ENCODE results near the gene CEMP1.
A peak's percentile ranks its signal among the peaks of the same experiment; 100 is the strongest.

CEMP1 gene

DNA sequence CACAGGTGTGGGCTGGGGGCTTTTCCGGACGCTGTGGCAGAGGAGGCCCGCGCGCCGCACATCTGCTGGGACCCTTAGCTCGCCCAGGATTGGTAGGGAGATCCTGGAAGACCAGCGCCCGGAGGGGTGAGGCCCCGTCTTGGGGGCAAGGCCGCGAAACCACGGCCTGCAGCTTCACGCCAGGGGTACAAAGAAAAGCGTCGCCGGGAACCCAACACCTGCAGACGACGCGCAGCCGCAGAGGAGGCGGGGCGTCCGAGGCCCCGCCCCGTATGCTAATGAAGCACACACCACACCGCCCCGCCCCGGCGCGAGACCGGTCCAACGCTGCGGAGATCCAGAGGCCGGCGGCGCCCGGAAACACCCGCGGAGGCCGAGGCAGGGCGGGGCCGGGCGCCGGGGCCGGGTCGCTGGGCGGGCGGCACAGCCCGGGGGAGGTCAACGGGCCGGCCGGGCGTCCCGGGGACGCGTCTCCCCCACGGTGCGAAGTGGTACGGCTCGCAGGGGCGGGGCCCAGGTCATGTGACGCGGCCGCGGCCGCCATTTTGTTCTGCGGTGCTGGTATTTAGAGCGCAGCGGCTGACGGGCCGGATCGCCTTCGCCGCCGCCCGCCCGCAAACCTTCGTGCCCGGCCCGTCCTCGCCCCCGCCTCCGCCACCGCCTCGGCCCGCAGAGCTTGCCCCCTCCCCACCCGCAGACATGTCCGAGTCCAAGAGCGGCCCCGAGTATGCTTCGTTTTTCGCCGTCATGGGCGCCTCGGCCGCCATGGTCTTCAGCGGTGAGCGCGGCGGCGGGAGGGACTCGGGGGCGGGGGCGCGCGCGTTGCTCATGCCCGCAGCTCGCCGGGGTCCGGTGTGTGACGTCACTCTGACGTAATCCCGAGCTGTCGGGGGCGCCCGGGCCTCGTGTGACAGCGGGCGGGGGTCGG lies 17.5 kb downstream of the CEMP1 start, which contains the start of gene ATP6V0C:
TSS of gene ATP6V0C (plus strand) at position 548 of the 928 bp plus-strand sequence. CDS start at position 700, 152 bp downstream.
- peak within 1 kb of the TSS; percentile 41 for H3K27ac ChIP-seq (ENCODE audit: low read length, poor library complexity, severe bottlenecking)

DNA sequence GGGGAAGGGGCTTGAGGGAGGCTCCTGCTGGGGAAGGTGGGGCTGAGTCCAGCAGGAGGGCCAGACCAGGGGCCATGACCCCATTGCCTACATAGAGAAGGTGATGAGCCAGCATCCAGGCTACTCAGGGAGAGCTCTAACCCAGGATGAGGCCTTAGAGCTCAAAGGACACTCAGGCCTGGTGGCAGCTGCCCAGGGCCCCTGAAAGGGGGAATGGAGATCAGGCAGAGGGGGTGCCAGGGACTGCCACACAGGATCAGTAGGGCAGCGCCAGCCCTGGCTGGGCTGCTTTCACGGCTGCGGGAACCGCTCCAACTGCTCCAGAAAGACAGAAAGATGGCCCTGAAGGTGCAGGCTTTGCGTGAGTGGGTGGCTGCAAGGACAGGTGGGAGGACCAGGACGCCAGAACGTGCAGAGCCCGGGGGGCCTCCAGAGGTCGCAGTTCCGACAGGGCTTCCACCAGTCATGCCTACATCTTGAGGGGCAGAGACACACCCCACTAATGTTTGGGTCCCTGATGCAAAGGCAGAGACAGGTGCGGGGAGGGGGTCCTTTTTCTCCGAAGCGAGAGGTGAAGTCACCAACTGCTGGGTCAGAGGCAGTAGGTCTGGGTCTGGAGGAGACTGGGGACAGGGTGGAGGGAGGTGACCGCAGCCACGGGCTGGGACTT lies 18.3 kb downstream of the CEMP1 start:
- H3K23ac ChIP-seq (ENCODE audit: low read length in 2 of 2), result no peak overlapping the region
- H4K8ac ChIP-seq (ENCODE audit: low read length), result peak overlapping the region; percentile 20
- no peaks in the 10 kb centered on the region for H3K27me3 ChIP-seq (ENCODE audit: control insufficient read depth in 1 of 2, insufficient read depth in 1 of 2, low read length in 2 of 2)
- peak overlapping the region; percentile 6 for H3K27ac ChIP-seq (ENCODE audit: low read length, poor library complexity, severe bottlenecking)
- peak overlapping the region; percentile 46 to 47 for H2BK12ac ChIP-seq (ENCODE audit: low read length in 2 of 2)
- peaks cover 57% of the 10 kb centered on the region for H3K4me1 ChIP-seq (ENCODE audit: control insufficient read depth, insufficient read depth, low read depth, low read length)
- peak overlapping the region; percentile 61 to 84 for H3K18ac ChIP-seq (ENCODE audit: low read depth in 1 of 2, low read length in 2 of 2)
- H2BK15ac ChIP-seq (ENCODE audit: low read depth, poor library complexity, severe bottlenecking), result peak overlapping the region; percentile 84
- H2BK5ac ChIP-seq (ENCODE audit: low read depth, low read length, poor library complexity, severe bottlenecking), result no peak overlapping the region
- H3K36me3 ChIP-seq (ENCODE audit: control insufficient read depth in 1 of 2, insufficient read depth in 2 of 2, low read depth in 1 of 2, low read length in 2 of 2), result peaks cover 4 to 21% of the 10 kb centered on the region in 2 experiments
- H3K79me1 ChIP-seq (replicated peaks; ENCODE audit: low read length, poor library complexity, severe bottlenecking), result peaks cover 5% of the 10 kb centered on the region
- H3K14ac ChIP-seq (ENCODE audit: low read length in 2 of 2), result peak overlapping the region in 1 of 2 experiments; percentile 31
- H3K9ac ChIP-seq (ENCODE audit: low read length), result peak overlapping the region; percentile 96
- peak overlapping the region; percentile 82 for H4K91ac ChIP-seq (ENCODE audit: low read length)
- no peak overlapping the region for H2BK120ac ChIP-seq (ENCODE audit: low read depth, low read length)
- H3K4me3 ChIP-seq (ENCODE audit: insufficient read depth in 1 of 2, low read depth in 1 of 2, low read length in 2 of 2), result peak overlapping the region; percentile 12 to 69
- H2AFZ ChIP-seq (ENCODE audit: low read depth, low read length), result peak overlapping the region; percentile 66
- H3K4ac ChIP-seq (ENCODE audit: low read depth in 1 of 2, low read length in 2 of 2), result no peak overlapping the region
- peak overlapping the region; percentile 52 for H3K4me2 ChIP-seq (ENCODE audit: low read length, poor library complexity, severe bottlenecking)
- no peaks in the 10 kb centered on the region for H3K9me3 ChIP-seq (ENCODE audit: control insufficient read depth, low read length)
- H2AK5ac ChIP-seq (ENCODE audit: low read length, severe bottlenecking), result peak overlapping the region; percentile 84
- WGBS, result 43% methylated on average over 14 of the region's 15 CpGs
- DNase-seq, result no peak

More for the DNA sequence above, 17.5 kb downstream of the CEMP1 start, which contains the start of gene ATP6V0C:
- no peaks in the 10 kb centered on the region for H3K27me3 ChIP-seq (ENCODE audit: control insufficient read depth in 1 of 2, insufficient read depth in 1 of 2, low read length in 2 of 2)
- H2BK12ac ChIP-seq (ENCODE audit: low read length in 2 of 2), result peak within 1 kb of the TSS; percentile 46 to 47
- H3K14ac ChIP-seq (ENCODE audit: low read length in 2 of 2), result peak within 1 kb of the TSS in 1 of 2 experiments; percentile 78
- peaks cover 65% of the 10 kb centered on the region for H3K4me1 ChIP-seq (ENCODE audit: control insufficient read depth, insufficient read depth, low read depth, low read length)
- peaks cover 4 to 28% of the 10 kb centered on the region in 2 experiments for H3K36me3 ChIP-seq (ENCODE audit: control insufficient read depth in 1 of 2, insufficient read depth in 2 of 2, low read depth in 1 of 2, low read length in 2 of 2)
- peak within 1 kb of the TSS in 1 of 2 experiments; percentile 66 for H3K23ac ChIP-seq (ENCODE audit: low read length in 2 of 2)
- no peaks in the 10 kb centered on the region for H3K9me3 ChIP-seq (ENCODE audit: control insufficient read depth, low read length)
- peak within 1 kb of the TSS; percentile 99 for H2BK120ac ChIP-seq (ENCODE audit: low read depth, low read length)
- H3K18ac ChIP-seq (ENCODE audit: low read depth in 1 of 2, low read length in 2 of 2), result peak within 1 kb of the TSS; percentile 97 to 98
- H2BK15ac ChIP-seq (ENCODE audit: low read depth, poor library complexity, severe bottlenecking), result peak within 1 kb of the TSS; percentile 94
- H2BK5ac ChIP-seq (ENCODE audit: low read depth, low read length, poor library complexity, severe bottlenecking), result peak within 1 kb of the TSS; percentile 61
- under 1% methylated on average over 78 of the region's 122 CpGs for WGBS
- H2AK5ac ChIP-seq (ENCODE audit: low read length, severe bottlenecking), result peak within 1 kb of the TSS; percentile 84
- peaks cover 5% of the 10 kb centered on the region for H3K79me1 ChIP-seq (replicated peaks; ENCODE audit: low read length, poor library complexity, severe bottlenecking)
- peak; percentile 87 for DNase-seq
- peak within 1 kb of the TSS; percentile 68 for H3K4me2 ChIP-seq (ENCODE audit: low read length, poor library complexity, severe bottlenecking)
- H4K8ac ChIP-seq (ENCODE audit: low read length), result peak within 1 kb of the TSS; percentile 94
- peak within 1 kb of the TSS; percentile 95 to 96 for H3K4me3 ChIP-seq (ENCODE audit: insufficient read depth in 1 of 2, low read depth in 1 of 2, low read length in 2 of 2)
- peak within 1 kb of the TSS; percentile 91 to 95 for H3K4ac ChIP-seq (ENCODE audit: low read depth in 1 of 2, low read length in 2 of 2)
- H3K9ac ChIP-seq (ENCODE audit: low read length), result peak within 1 kb of the TSS; percentile 96
- H2AFZ ChIP-seq (ENCODE audit: low read depth, low read length), result peak within 1 kb of the TSS; percentile 66
- H4K91ac ChIP-seq (ENCODE audit: low read length), result peak within 1 kb of the TSS; percentile 94

DNA sequence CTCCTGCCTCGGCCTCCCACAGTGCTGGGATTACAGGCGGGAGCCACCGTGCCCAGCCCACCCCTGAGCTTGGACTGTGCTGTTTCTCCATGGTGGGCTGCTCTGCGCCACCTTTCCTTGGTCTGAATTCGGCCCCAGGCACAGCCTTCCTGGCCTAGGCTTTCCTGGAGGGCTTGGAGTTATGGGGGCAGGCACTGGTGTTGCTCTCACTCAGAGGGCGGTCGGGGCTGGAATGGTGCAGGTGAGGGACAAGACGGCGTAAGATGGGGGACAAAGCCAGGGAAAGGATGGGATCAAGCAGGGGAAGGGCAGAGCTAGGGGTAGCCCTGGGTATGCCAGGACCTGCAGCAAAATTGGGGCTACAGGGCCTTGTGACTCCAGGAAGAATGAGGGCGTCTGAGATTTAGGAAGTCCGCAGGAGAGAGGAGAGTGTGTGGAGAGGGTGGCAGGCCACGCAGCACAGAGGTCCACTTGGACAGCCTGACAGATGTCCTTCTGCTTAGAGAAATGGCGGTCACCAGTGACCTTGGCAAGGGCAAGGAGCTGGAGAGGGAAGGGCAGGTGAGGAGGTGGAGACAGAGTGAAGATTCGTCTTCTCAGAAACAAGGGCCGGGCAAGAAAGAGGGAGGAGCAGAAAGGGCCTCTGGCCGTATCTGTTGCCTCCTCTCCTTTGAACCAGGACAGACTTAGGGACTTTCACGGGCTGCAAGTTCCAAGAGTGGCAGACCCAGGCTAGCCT lies 19.0 kb downstream of the CEMP1 start:
- peak overlapping the region; percentile 58 for H4K91ac ChIP-seq (ENCODE audit: low read length)
- no peak overlapping the region for H2AFZ ChIP-seq (ENCODE audit: low read depth, low read length)
- no peaks in the 10 kb centered on the region for H3K27me3 ChIP-seq (ENCODE audit: control insufficient read depth in 1 of 2, insufficient read depth in 1 of 2, low read length in 2 of 2)
- H3K27ac ChIP-seq (ENCODE audit: low read length, poor library complexity, severe bottlenecking), result no peak overlapping the region
- no peak overlapping the region for H4K8ac ChIP-seq (ENCODE audit: low read length)
- no peak overlapping the region for H3K4me2 ChIP-seq (ENCODE audit: low read length, poor library complexity, severe bottlenecking)
- no peak overlapping the region for H2BK120ac ChIP-seq (ENCODE audit: low read depth, low read length)
- H2BK5ac ChIP-seq (ENCODE audit: low read depth, low read length, poor library complexity, severe bottlenecking), result no peak overlapping the region
- peak overlapping the region in 1 of 2 experiments; percentile 47 for H2BK12ac ChIP-seq (ENCODE audit: low read length in 2 of 2)
- DNase-seq, result no peak
- H3K18ac ChIP-seq (ENCODE audit: low read depth in 1 of 2, low read length in 2 of 2), result peak overlapping the region in 1 of 2 experiments; percentile 23
- peaks cover 51% of the 10 kb centered on the region for H3K4me1 ChIP-seq (ENCODE audit: control insufficient read depth, insufficient read depth, low read depth, low read length)
- H3K4me3 ChIP-seq (ENCODE audit: insufficient read depth in 1 of 2, low read depth in 1 of 2, low read length in 2 of 2), result peak overlapping the region in 1 of 2 experiments; percentile 61
- H3K4ac ChIP-seq (ENCODE audit: low read depth in 1 of 2, low read length in 2 of 2), result no peak overlapping the region
- 89% methylated on average over 17 of the region's 17 CpGs for WGBS
- peak overlapping the region; percentile 5 for H2AK5ac ChIP-seq (ENCODE audit: low read length, severe bottlenecking)
- H3K9ac ChIP-seq (ENCODE audit: low read length), result peak overlapping the region; percentile 95
- no peak overlapping the region for H3K23ac ChIP-seq (ENCODE audit: low read length in 2 of 2)
- peaks cover 4 to 18% of the 10 kb centered on the region in 2 experiments for H3K36me3 ChIP-seq (ENCODE audit: control insufficient read depth in 1 of 2, insufficient read depth in 2 of 2, low read depth in 1 of 2, low read length in 2 of 2)
- peaks cover 5% of the 10 kb centered on the region for H3K79me1 ChIP-seq (replicated peaks; ENCODE audit: low read length, poor library complexity, severe bottlenecking)
- H3K9me3 ChIP-seq (ENCODE audit: control insufficient read depth, low read length), result no peaks in the 10 kb centered on the region
- peak overlapping the region; percentile 6 for H2BK15ac ChIP-seq (ENCODE audit: low read depth, poor library complexity, severe bottlenecking)
- no peak overlapping the region for H3K14ac ChIP-seq (ENCODE audit: low read length in 2 of 2)
